ENCODE measurements around the gene SARM1.

GRCh38 chr17:28327709-28328108 lies 43.8 kb upstream of the SARM1 start:
- TF ChIP-seq POLR2A (IDR thresholded peaks at IDR 0.05) (no peak), CTCF (IDR thresholded peaks at IDR 0.05) (no peak)
